ENCODE measurements around the gene MACROD2.

The MACROD2 gene

DNA sequence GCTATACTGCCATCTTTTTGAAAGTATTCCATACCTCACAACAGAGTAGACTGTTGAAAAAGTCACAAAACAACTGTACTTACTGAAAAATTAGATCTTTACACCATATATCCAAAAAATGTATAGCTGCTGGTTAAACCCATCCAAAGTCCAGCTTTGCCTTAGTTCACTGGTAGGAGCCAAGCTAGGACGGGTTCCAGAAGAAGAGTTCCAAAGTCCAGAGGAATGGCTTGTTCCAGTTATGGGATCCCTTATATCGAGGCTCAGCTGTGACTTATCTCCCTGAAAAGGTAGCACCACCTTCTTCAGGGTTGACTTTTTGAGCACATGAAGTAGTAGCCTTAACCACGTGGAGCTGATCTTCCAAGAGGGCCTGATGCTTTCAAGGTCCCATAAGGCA lies 578.4 kb downstream of the MACROD2 start:
- DNase-seq, result no peak

DNA sequence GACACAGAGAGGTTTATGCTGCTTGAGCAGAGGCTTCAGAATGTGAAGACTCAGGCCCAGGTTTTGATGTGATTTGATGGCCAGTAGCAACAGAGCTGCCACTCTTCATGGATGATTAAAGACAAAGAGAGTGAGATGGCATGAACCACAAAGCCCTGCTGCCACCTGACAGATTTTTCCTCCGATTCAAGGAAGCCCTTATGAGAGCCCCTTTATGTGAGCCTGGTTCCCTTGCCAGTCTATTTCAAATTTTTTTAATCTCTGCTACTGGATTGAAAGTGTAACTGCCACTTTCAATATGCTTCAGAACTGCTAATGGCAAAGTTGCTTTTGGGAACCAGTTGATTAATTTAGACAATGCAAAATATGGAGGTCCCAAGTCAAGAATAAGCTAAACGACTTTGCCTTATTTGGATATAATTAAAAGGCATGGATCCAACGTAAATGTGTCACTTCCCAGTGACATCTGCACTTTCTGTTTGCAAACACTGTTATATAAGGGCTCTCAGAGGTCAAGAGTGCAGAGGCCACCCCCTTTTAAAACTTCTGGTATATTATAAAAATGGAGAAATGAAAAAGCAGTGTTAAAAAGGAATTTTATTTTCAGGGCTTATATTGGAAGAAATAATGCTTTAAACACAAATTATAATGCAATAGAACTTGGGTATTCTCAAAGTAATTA lies 581.0 kb downstream of the MACROD2 start:
- DNase-seq, result no peak

- no peak for DNase-seq
Measured at GRCh38 chr20:14580418-14581074, 585.2 kb downstream of the MACROD2 start.

- no peak for DNase-seq
Measured at GRCh38 chr20:14581731-14582130, 586.4 kb downstream of the MACROD2 start.

DNA sequence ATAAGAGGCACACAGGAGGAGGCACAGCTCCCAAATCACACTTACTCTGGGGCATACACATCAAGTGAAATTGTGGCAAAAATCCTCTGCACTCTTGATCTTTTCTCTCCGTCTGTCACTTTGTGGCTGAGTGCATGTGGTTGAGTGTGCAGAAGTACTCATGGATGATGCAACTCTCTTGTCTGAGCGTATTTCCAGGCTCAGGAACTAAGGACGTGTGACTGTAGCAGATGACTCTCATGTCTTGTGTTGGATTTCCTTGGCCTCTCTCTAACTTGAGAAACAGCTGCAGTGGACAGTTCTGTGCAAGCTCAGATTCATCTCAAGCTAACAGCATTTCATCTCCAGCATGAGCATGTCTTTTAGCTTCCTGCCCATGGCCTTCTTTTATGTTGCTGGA lies 587.5 kb downstream of the MACROD2 start:
- DNase-seq, result no peak

DNA sequence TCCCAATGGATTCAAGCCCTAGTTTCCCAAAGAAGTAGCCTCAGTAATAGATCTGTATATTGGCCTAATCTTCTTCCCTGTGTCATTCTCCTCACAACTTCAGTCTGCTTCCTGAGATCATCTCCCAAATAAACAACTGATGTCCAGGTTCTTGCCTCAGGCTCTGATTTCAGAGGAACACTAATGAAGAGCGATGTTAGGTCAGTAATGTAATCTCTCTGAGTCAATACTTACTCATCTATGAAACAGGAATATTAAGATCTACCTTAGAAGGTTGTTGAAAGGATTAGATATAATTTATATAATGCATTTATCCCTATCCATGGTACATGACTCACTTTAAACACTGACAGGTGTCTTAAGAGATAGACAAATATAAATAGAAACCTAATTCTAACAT lies 588.1 kb downstream of the MACROD2 start:
- no peak for DNase-seq

- DNase-seq, result no peak
Measured at GRCh38 chr20:14589383-14589782, 594.1 kb downstream of the MACROD2 start.

DNA sequence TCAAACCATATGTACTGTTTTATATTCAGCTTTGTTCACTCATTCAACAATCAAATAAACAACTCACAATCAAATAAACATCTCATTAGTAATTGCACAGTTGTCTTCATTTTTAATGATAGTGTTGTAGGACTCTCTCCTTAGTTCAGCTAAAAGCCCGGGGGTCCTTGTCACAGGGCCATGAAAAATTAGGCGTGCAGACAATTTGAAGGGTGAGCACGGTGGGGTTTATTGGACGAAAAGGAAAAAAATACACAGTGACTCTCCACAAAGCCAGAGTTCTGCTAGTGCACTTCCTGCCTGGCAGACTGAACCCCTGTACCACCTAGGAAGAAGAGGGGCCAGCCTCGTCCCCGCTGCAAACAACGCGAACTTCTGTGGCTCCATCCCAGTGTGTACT lies 599.7 kb downstream of the MACROD2 start:
- DNase-seq, result no peak

- no peak for DNase-seq
Measured at GRCh38 chr20:14597206-14597715, 601.9 kb downstream of the MACROD2 start.

DNA sequence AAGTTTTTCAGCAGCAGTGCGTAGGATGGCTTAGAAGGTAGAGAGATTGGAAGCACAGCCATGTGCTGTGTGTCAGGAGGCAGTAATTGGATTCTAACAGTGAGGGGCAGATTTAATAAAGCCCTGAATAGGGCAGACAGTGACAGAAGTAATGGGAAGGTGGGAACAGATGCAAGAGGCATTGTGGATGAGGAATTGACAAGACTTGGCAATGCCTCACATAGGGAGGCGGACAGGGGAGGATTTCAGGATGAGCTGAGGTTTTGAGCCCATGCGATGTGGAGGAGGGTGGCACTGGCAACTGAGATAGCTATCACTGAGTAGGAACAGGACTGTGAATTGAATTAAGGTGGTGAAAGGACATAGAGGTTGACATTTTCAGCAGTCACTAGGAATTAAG lies 604.3 kb downstream of the MACROD2 start:
- DNase-seq, result peak in 2 of 58 donors; percentile 1 to 19

- DNase-seq, result no peak
Measured at GRCh38 chr20:14600527-14600926, 605.2 kb downstream of the MACROD2 start.

- no peak for DNase-seq
Measured at GRCh38 chr20:14604143-14604542, 608.8 kb downstream of the MACROD2 start.

DNA sequence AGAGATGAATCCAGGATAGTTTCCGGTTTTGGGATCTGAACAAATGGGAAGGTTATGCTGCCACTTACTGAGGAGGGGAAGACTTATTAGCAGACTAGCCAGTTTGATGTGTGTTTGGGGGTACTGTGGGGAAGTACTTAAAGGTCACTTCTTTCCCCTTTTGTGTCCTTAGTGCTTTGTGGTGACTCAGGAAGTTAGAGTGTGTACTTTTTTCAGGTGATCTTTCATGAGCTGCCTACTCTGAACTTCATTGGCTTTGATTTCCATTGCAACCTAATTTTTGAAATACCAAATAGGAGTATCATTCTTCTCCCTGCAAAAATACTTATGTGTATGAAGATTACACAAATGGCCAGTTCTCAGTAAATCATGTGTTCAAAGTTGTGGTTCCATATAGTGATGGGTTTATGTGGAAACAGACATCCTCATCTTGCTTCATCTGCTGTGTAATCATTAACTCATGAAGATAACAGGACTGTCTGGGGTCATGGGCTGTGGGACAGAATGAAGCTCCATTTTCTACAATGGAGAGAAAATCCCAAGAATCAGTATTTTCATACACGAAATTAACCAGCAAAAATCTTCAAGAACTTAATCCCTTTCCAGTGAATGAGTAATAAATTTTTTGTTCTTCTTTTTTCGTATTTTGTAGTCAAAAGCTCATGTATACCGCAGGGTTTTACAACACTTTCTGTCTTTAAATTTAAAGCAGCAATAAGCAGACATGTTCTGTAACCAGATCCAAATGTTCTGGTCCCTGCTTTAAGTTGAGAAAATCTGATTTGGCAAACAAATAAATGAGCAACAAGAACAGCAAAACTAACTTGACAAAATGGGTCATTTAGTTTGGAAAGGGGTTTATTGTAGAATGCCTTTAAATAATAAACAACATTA lies 614.3 kb downstream of the MACROD2 start:
- no peak for DNase-seq

DNA sequence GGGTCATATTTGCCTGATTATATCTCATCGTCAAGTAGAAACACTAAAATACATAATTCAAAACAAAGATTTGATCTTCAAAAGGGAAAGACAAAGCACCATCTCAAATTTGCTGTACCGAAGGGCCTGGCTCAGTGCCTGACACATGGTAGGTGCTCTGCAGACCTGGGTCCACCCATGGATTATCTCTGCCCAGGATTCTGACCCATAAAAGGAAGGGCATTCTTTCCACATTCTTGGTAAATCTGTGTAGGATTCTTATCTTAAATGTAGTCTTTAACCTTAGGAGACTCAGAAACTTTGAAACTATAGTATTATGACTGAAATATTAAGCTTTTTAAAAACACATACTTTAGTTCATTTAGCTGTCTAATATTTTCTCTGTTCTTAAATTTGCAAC lies 616.2 kb downstream of the MACROD2 start:
- DNase-seq, result no peak

- DNase-seq, result no peak
Measured at GRCh38 chr20:14612391-14612790, 617.1 kb downstream of the MACROD2 start.

GRCh38 chr20:14616003-14616402 lies 620.7 kb downstream of the MACROD2 start:
- DNase-seq, result no peak

- no peak for DNase-seq
Measured at GRCh38 chr20:14617123-14617522, 621.8 kb downstream of the MACROD2 start.

GRCh38 chr20:14619411-14619810 lies 624.1 kb downstream of the MACROD2 start:
- no peak for DNase-seq

- DNase-seq, result no peak
Measured at GRCh38 chr20:14622796-14623195, 627.5 kb downstream of the MACROD2 start.

- DNase-seq, result no peak
Measured at GRCh38 chr20:14631011-14631410, 635.7 kb downstream of the MACROD2 start.

GRCh38 chr20:14632906-14633305 lies 637.6 kb downstream of the MACROD2 start:
- no peak for DNase-seq

DNA sequence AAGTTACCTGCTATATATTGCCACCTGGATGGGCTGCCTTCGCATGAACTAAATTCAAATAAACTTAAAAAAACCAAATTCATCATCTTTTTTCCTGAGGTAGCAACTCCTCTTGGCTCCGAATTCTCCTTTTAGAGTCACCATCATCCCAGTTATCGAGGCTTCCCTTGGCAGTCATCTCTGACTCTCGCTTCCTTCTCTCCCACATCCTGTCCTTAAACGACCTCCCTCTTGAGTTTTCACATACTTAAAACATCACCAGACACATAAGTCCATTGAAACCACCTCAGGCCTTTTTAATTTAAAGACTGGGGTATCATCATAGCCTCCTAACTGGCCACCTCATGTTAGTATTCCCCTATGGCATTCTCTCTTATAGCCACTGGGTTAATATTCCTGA lies 638.2 kb downstream of the MACROD2 start:
- no peak for DNase-seq

All from anterior cingulate cortex (tissue), 58 donors.